Measurements from ENCODE around the gene NFIL3. TPM values are rescaled to one million over a fixed set of nuclear protein-coding genes. Genes with fewer than 3 reads are reported as not detected.

Gene NFIL3
- total RNA-seq, 1 donor from 2014 or later = 25.7 TPM

DNA sequence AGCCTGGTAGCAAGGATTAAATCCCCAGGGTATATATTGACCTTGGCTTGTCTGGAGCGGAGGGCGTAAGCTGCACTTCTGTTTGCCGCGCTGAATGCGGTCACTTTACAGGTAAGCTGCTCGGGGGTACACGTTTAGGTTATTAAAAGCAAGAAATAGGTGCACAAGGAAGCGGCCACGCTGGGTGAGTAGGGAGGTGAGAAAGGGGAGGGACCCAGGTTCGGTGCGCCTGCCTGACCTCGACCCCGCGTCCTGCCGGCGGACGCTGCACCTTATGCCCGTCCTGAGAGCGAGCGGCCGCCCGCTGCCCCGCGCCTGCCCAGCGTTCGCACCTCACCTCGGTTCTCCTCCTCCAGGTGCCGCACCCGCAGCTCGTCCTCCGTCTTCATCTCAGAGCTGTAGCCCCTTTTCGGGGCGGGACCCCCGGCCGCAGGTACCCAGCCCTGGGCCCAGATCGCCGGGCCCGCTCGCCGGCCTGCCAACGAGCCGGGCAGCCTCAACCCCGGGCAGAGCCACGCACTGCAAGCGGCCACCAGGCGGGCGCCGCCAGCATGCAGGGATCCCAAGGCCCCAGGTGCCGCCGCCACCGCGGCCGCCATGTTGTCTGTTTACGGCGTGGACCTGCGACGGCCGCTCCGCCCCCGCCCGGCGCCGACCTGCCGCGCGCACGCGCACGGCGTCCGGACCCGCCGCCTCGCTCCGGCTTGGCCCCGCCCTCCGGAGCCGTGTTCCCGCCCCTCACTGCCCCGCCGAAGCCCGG lies 62.2 kb downstream of the NFIL3 start, which contains the start of gene AUH:
AUH (minus strand) TSS at position 628 of the 760 bp plus-strand sequence; CDS start at position 599, 29 bp downstream.
- H3K9me3 ChIP-seq = no peaks in the 10 kb centered on the region
- peaks cover 21% of the 10 kb centered on the region for H3K4me1 ChIP-seq
- peak within 1 kb of the TSS; percentile 93 for H3K27ac ChIP-seq
- peak; percentile 99 for ATAC-seq
- intact Hi-C loops (cut with DNase I) = no loop called here
- TF ChIP-seq, protein P1, sequence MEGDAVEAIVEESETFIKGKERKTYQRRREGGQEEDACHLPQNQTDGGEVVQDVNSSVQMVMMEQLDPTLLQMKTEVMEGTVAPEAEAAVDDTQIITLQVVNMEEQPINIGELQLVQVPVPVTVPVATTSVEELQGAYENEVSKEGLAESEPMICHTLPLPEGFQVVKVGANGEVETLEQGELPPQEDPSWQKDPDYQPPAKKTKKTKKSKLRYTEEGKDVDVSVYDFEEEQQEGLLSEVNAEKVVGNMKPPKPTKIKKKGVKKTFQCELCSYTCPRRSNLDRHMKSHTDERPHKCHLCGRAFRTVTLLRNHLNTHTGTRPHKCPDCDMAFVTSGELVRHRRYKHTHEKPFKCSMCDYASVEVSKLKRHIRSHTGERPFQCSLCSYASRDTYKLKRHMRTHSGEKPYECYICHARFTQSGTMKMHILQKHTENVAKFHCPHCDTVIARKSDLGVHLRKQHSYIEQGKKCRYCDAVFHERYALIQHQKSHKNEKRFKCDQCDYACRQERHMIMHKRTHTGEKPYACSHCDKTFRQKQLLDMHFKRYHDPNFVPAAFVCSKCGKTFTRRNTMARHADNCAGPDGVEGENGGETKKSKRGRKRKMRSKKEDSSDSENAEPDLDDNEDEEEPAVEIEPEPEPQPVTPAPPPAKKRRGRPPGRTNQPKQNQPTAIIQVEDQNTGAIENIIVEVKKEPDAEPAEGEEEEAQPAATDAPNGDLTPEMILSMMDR (IDR thresholded peaks at IDR 0.05) = no peak
- H3K4me3 ChIP-seq = peak within 1 kb of the TSS; percentile 98
- peaks cover 9% of the 10 kb centered on the region for H3K36me3 ChIP-seq
- peak; percentile 91 for DNase-seq
- H3K27me3 ChIP-seq (ENCODE audit: low read depth) = no peaks in the 10 kb centered on the region

DNA sequence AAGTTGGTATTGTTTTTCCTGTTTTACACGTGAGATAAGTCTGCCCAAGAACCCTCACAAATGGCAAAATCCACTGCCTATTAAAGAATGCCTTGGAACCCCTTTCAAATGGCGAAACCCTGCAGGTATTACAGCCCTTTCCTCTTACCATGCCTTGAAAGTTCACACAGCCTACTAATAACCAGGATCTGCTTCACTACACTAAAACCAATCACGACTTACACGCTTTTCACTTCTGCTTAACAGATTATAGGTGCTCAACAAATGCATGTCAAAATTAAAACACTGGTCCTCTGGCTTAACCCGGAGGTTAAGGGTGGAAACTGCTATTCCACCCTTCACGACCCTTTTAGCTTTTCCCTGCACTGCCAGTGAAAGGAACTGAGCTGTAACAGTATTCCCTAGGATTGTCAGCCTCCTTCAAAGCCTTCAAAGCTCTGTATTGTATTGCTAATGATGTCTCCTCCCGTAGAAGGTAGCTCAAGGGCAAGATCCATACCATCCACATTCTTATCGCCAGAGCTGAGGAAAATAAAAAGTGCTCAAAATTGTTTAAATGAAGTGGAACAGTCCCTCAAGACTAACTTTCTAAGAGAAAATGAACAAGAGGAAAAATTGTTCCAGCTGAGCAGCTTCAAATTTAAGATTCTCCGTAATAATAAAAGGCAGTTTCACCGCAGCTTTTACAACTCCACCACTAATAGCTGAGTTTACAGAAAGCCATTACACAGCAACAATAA lies 62.9 kb downstream of the NFIL3 start:
- H3K9me3 ChIP-seq = no peaks in the 10 kb centered on the region
- ATAC-seq (no peak), DNase-seq (no peak)
- H3K4me3 ChIP-seq = peak overlapping the region; percentile 98
- intact Hi-C loops (cut with DNase I) = no loop called here
- H3K36me3 ChIP-seq = peaks cover 11% of the 10 kb centered on the region
- TF ChIP-seq, protein P1 (IDR thresholded peaks at IDR 0.05) = no peak
- H3K27ac ChIP-seq = peak overlapping the region; percentile 93
- no peaks in the 10 kb centered on the region for H3K27me3 ChIP-seq (ENCODE audit: low read depth)
- peaks cover 21% of the 10 kb centered on the region for H3K4me1 ChIP-seq

DNA sequence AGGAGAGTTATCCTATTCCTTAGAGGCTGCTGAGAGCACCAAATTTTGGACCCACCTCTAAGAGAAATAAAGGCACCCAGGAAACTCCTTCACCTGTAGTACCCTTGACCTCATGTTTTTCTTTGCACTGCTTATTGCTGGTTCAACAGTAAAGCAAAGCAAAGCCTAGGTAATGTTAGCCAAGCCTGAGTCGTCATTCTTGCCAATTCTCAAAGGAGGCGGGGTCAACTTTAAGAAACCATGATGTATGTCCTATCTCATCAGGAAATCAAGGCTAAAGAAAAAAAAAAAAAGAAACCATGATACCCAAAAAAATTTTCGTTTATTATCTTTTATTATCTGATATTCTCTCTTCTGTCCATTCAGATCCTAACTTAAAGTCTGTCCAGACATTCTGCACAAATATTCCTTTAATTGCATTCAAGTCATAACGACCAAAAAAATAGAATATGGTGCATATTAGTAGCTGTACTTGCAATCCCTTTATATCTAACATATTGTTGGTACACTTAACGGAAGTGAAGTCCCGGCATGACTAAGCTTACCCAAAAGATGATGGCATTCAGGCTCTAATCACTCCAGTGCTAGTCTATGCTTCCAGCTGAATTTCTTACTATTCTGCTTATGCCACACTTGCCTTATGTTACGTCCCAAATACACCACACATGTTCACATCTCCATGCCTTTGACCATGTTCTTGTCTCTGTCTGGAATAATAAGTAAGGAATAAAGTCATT lies 63.7 kb downstream of the NFIL3 start:
- intact Hi-C loops (cut with DNase I) = no loop called here
- Histone ChIP-seq H3K9me3 (no peaks in the 10 kb centered on the region), H3K27ac (no peak overlapping the region), H3K36me3 (peaks cover 19% of the 10 kb centered on the region), H3K27me3 (ENCODE audit: low read depth) (no peaks in the 10 kb centered on the region), H3K4me3 (peak overlapping the region; percentile 98), H3K4me1 (peaks cover 21% of the 10 kb centered on the region)
- TF ChIP-seq, protein P1 (IDR thresholded peaks at IDR 0.05) = no peak
- ATAC-seq (no peak), DNase-seq (no peak)

DNA sequence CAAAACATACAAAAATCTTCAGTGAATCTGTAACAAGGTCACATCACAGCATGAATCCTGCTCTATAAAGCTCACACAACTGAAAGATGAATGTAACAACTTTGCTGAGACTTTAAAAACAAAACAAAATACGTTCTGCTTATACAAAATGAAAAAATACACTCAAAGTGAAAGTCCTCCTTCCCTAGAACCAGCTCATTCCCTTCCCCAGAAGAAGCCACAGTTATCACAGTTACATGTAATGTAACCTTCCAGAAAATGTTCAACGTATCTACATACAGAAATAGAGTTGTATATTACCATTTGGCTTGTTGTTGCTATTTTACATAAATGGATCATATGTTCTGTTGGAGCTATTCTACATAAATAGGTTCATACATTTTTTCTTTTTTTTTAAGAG lies 64.5 kb downstream of the NFIL3 start:
- intact Hi-C loops (cut with DNase I) = no loop called here
- TF ChIP-seq, protein P1 (IDR thresholded peaks at IDR 0.05) = no peak
- Histone ChIP-seq H3K27ac (no peak overlapping the region), H3K4me1 (peaks cover 21% of the 10 kb centered on the region), H3K9me3 (no peaks in the 10 kb centered on the region), H3K36me3 (peaks cover 27% of the 10 kb centered on the region), H3K27me3 (ENCODE audit: low read depth) (no peaks in the 10 kb centered on the region), H3K4me3 (no peak overlapping the region)
- ATAC-seq (no peak), DNase-seq (no peak)

Other genes with a start within 250 kb of the NFIL3 start
- 17.3 TPM for gene AUH, start 61.9 kb downstream of the NFIL3 start, total RNA-seq

All from lower lobe of right lung (tissue), 2 donors.